IPS DF 4.7 (cell line): Measurements from ENCODE around the gene CTIF.
"Not testable (repeated sequence)": the region's sequence is repeated elsewhere in the genome, so short reads cannot be mapped to it uniquely, and the experiment has no call there.

ENCODE experiments used
- DNase-seq: peaks from one replicate; pipeline ENCODE4 v3.0.0-alpha.2; 2013; ENCODE audit warnings: low spot score; ENCODE audit errors: extremely low read depth

Gene CTIF

DNA sequence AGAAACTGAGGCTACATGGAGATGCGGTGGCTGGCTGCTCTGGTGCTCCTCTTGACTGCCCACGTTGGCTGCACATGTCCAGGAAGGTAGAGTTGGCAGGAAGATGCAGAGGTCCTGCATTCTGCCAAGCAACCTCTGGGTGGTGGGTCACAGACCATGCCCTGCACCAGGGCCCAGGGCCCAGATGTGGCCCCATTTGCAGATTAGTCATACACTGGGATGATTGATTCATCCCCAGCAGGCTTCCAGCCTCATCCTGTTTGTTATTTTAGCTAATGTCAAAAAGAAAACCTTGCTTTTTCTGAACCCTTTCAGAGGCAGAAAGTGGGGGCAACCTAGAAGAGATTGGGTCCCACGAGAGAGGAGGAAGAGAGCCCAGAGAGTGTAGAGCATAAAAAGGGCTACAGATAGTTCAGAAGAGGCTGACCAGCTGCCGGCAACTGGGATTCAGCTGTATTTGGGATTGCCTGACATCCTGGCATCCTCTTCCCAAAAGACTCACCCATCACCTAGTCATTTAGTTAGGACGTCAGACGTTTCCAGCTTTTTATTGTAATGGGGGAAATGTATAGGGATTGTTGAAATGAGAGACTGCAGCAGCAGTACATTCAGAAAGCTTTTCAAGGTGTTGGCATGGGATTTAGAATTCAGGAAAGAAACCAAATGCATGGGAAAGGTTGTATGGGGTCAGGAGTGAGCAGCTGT lies 101.9 kb downstream of the CTIF start:
- no peak for DNase-seq

DNA sequence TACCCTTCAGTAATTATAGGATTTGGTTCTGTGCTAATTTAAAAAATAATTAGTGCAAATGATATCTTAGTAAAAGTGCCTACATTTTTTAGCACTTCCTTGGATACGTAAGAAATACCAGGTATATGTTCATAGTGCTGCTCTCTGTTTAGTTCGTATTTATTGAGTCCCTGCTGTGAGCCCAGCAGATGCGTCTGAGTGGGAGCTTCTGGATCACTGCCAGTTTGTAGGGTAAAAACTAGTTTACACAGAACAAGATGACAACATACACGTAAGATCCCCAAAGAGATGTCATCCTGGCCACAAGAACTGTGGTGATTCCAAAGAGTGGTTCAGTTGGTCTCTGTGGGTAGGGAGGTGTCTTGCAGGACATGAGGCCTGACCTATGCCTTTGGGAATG lies 103.2 kb downstream of the CTIF start:
- no peak for DNase-seq

DNA sequence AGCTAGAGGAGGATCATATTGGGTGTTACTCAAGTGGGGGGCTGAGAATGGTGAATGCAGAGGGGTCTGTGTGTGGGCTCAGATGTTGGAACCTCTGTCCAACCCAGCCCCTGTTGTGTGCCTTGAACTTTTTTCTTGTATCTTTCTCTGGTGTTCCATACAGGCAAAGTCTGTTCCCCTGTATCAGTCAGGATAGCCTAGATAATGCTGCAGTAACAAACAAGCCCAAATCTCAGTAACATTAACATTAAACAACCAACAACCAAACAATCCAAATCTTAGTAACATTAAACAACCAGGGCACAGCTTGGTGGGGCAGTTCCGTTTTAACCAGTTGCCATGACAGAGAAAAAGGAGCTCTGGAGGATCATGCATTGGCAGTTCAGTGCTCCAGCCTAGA lies 103.7 kb downstream of the CTIF start:
- no peak for DNase-seq

DNA sequence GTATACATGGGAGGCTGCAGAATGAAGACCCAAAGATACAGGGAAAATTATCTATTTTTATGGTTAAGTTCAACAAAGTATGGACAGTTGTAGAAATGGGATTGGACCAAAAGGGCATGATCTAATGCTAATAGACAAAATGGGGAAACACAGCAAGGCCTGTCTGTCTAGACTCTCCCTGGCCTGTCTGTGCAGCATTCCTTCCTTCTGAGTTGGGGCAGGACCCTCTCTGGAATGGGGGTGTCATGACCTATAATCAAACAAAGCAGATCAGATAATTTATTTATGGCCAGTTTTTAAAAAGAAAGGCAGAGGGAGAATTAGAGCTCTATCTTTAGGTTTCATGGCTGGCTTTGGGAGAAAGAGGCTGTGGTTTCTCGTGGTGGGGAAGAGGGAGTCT lies 104.4 kb downstream of the CTIF start:
- DNase-seq, result no peak

DNA sequence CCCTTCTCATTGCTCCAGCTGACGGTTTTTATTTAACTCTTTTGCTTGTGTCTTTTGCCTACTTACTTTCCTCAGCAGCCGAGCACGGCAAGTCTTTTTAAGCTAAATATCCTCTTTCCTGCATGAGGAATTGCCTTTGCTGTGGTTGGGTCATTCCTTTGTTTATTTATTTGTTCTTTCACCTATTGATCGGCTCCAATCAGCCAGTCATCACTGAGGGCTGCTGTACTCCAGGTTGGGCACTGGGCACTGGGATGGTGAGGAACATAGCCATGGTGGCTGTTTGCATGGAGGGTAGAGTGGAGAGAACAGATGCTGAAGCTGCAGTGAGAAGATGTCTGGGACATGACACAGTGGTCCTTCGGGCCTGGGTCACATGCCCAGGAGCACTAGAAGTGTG lies 105.2 kb downstream of the CTIF start:
- no peak for DNase-seq

DNA sequence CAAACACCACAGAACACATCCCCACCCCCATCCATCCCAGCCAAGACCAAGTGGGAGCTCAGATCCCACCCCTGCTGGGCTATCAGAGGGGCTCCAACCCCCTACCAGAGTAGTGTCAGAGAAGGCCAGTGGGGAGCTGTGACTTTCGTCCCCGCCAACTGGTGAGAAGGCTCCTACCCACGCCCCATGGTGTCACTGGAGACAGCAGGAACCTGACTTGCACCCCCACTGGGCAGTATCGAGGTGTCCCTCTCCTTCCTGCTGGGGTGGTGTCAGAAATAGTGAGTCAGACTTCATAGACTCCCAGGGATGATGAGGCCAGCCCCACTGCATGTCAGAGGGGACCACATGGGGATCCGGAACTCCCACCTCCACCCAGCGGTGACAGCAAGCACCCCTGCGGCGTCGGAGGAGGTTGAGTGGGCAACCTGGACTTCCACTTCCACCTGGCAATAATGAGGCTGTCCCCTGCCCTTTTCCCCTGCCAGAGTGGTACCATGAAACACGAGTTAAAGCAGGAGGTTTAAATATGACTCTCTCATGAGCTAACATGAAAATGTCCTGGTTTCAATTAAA lies 106.7 kb downstream of the CTIF start:
- DNase-seq, result no peak

DNA sequence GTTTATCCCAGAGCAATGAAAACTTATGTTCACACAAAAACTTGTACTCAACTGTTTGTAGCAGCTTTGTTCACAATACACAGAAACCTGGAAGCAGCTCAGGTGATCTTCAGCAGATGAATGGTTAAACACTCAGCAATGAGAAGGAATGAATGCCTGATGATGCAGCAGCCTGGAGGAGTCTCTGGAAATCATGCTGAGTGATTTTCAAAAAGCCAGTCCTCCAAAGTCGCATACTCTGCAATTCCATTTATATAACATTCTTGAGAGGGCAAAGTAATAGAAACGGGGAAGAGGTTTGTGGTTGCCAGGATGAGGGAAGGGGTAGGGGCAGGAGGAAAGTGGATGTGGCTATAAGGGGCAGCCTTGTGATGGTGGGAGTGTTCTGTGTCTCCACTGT lies 108.1 kb downstream of the CTIF start:
- no peak for DNase-seq

DNA sequence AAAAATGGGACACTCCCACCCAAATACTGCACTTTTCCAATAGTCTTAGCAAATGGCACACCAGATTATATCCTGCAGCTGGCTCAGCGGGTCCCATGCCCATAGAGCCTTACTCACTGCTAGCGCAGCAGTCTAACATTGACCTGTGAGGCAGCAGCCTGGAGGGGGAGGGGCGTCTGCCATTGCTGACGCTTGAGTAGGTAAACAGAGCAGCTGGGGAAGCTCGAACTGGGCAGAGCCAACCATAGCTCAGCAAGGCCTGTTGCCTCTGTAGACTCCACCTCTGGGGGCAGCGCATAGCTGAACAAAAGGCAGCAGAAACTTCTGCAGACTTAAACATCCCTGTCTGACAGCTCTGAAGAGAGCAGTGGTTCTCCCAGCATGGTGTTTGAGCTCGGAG lies 110.4 kb downstream of the CTIF start:
- no peak for DNase-seq

DNA sequence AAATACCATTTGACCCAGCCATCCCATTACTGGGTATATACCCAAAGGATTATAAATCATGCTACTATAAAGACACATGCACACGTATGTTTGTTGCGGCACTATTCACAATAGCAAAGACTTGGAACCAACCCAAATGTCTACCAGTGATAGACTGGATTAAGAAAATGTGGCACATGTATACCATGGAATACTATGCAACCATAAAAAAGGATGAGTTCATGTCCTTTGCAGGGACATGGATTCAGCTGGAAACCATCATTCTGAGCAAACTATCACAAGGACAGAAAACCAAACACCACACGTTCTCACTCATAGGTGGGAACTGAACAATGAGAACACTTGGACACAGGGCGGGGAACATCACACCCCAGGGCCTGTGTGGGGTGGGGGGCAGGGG lies 115.8 kb downstream of the CTIF start:
- DNase-seq, result not testable (repeated sequence)

DNA sequence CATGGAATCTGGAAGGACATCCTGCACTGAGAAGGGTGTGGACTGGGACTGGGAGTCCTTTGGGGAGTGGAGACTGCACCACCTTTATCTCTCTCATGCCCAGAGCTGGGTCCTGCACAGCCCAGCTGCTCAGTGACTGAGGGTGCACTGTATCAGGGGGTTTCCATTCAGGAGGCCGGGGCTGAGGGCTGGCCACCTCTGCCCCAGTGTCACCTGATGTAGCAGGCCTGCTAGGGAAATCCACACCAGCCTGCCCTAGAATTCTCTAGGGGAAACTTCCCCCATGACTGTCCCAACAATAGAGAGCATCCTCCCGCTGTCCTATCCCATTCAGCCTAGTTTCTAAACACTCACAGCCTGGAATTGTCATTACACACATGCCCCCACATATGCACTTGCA lies 116.7 kb downstream of the CTIF start:
- no peak for DNase-seq

DNA sequence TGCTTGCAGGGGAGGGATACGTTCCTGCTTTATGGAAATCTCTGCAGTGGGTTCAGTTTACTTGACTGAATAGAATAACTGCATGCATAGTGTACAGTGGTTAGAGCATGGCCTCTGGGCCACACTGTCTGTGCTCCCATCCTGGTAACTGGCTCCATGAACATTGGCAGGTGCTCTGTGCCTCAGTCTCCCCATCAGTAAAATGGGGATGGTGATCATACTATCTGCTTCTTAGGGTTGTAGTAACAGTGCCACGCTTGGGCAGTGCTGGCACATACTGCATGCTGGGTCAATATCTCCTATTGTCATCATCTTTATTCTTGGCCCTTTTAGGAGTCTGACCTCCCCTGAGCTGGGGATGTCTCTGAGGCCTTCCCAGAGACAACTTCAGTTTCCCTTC lies 117.3 kb downstream of the CTIF start:
- no peak for DNase-seq

DNA sequence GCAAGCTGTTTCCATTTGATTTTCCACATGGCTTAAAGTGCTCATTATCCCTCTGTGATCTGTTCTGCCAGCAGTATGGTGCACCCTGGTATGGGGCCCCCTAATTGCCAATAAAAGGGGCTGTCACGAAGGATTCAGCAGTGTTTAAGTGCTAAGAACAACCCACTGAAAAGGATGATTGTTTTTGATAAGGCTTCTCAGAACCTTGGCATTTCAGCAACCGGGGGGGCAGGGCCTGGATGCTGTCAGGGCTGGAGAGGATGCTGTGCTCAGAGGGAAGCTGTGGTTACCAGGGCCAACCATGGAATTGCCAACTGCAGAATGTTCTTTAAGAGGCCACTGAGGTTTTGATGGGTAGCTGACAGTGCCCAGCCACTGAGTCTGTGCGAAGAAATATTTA lies 117.8 kb downstream of the CTIF start:
- no peak for DNase-seq

DNA sequence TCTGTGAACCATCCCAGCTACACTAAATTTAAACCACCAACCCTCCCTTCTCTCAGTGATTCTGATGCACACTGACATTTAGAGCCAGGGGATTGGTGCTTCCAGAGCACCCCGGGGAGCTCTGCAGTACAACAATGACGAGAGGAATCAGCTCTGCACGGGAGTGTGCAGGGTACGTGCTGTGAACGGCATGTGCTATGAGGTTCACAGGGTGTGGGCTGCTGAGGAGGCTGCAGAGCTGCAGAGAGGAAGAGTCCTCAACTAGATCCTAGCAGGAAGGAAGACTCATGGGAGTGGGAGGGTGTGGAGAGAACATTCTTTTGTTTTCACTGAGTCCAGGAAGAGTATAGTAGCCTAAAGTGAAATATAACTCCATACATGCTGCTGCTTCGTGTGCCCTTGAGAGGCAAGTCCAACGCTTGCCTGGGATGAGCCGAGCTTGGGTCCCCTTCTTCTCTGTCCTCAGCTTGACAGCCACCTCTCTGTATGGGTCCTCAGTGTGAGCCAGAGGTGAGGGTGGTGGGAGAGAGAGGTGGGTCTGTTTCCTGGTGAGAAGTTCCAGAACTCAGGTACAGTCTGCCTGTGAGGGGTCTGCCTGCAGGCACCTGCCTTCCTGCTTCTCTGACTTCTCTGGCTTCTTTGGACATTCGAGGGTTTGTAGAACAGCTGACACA lies 118.8 kb downstream of the CTIF start:
- DNase-seq, result no peak

DNA sequence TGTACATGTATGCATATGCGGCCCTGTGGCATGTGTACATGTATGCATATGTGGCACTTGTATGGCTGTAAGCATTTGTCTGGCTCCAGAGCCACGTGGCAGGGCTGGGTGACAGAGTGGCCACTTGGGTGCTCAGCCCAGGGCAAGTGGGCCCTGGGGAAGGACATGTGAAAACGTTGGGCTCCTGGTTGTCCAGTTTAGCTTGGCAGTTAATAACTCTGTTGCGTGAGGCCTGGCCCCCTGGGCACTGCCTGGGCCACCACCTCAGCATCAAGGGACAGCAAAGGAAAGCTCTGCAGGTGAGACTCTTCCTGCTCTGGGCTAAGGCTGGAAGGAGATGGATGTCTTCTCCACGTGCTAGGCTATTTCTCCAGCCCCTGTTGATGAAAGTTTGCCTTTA lies 119.9 kb downstream of the CTIF start:
- DNase-seq, result no peak

DNA sequence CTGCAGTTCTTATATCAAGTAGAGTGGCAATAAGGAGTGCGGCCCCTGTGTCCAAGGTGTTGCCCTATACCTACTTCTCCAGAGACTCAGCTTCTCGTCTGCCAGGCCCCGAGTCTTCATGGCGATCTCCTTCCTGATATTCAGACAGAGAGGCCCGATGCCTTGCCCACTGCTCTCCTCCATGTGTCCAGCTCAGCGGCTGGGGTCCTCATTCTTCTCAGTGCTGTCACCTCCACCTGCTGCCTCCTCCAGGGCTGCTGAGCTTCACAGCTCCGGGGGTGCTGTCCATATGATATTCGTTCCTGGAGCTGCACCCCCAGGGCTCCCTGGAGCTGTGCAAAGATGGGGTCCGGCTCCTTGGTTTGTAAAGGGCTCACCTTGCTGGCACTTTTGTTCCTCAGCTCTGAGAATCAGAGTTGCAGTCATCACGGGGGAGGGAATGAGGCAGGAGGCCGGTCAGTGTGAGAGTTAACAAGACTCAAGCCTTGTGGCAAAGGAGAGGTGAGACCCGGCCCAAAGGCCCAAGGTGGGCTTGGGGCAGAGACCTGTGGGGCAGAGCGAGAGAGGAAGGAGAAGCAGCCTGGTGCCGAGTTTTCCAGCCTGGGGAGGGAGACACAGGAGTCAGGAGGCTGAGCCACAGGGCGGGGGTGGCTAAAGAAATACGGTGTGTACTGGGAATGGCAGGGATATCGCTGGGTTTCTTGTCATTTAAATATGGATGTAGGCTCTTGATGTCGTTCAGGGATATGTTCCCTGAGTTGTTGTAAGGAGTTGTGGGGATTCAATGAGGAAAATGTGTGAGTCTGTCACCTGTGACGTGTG lies 120.6 kb downstream of the CTIF start:
- DNase-seq, result no peak

DNA sequence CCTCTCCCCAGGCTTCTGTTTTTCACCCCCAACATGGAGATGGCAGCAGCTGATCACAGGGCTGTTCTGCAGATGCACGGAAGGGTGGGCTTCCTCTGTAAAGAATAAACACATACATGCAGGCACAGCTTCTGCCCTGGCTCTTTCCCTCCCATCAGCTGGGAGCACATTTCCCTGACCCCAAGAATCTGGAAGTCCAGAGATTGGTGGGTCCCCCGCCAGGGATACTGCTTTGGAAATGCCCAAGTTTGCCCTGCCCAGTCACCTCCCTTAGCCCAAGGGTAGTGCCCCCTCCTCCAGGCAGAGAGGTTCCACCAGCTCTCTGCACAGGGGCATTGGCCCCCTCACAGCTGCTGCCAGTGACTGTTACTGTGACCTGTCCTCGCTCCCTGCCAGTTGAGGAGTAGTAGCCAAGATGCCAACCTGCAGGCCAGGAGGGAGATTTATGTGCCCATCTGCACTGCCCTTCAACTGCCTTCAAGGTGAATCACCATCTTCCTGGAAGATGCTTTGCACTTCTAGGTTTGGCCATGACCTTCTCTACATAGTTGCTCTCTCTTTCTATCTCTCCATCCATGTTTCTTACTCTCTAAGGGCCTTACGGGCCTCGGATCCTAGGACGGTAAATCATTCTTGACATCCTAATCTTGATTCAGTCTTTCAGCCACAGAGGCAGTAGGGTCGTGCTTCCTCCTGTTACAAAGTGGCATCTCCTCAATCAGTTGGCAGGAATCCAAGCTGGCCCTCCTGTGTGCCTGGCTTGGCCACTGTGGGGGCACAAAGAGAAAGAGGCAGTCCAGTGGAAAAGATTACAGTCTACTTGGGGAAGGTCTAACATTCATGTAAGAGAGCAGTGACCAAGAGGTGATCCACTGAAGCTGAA lies 121.8 kb downstream of the CTIF start:
- no peak for DNase-seq

DNA sequence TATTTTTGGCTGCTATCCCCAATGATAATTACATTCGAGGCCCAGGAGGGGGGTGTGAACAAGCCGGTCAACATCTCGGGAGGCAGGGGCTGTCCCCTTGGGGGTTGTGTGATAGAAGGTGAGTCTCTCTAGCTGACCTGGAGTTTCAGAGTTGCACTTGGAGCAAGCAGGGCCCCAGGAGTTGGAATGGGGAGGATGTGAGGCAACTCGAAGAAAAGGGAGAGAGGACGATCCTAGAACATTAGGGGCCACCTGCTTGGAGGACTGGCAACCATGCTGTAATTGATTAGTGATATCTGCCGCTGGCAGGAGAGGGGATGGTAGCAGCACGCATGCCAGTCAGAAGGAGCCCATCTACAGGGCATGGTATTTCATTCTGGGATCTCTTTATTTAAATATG lies 122.6 kb downstream of the CTIF start:
- no peak for DNase-seq

DNA sequence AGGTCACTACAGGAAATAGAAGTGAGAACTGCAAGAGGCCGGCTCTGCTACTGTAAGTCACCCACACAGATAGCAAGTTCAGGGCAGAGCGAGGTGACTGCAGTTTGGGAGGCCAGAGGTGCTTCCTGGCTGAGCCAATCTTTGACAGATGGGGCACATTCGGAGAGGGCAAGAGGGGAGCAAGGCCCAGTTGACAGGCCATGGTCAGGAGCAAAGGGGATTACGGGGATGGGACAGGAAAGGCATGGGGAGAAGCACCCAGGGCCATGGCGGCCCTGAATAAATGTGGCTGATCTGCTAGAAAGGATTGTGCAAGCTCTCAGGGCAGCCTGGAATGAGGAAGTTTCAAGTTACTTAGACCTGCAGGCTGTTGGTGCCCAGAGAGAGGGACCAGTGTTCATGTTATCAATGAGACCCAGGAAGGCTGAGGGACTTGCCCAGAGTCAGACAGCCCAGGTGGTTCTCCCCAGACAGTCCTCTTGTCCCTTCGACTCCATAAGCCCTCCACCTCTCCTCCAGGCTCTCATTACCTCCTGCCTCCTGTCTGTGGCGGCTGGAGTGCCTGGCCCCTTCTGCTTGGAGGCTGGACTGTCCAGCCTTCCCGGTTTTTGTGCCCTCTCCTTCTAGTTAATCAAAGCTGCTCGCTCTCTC lies 123.3 kb downstream of the CTIF start:
- DNase-seq, result no peak

DNA sequence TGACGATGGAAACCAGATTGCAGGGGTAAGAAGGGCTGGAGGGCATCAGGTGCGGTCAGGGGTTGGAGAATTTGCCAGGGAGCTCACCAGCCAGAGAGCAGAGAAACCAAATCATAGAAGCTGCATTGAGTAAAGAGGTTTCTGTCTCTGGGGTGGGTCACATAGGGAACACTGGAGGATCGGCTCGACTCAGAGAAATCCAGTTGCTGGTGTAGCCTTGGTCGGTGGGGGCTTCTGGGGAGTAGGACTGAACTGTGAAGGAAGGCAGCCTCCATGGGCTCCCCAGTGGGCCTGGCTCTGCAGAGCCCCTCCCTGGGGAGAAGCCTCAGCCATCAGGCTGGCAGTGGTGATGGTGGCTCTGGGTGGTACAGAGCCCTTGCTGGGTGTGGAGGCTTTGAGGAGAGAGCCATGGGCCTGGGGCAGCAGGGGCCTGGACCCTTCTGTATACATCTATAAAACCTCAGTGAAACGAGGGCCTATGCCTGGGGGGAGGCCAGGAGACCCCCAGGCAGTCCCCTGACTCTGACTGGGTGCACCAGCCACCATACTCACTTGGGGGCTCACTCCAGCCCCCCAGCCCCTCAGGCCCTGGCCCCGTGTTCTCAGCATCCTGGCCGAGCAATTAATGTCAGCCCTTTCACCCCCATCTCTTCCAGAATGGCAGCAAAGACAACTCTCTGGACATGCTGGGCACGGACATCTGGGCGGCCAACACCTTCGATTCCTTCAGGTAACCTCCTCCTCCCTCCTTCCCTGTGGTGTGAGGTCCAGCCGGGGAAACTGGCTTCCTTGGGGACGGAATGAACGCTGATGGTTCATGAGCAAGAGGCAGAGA lies 124.5 kb downstream of the CTIF start:
- no peak for DNase-seq
